ENCODE measurements around the gene HDAC9. TPM values are rescaled to one million over a fixed set of nuclear protein-coding genes. Genes with fewer than 3 reads are reported as not detected.

HDAC9 gene
- total RNA-seq, 1 experiment from 2014 or later: 7.7 TPM

DNA sequence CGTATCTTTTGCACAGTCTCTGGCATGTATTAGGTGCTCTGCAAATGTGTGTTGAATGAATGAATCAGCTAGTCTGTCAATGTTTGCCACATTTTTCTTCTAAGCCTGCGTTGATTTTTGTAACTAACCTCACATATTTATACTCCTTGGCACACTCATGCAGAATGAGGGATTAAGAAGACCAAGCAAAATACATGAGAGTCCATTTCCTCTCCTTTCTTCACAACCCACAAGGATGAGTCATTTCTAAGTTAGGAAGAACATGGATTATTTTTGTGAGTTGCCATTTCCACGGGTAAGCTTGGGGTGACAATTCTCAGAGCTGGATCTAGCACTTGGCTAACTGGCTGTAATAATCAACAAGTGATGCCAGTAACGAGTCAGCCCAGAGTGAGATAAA is 463.1 kb downstream of the HDAC9 start:
- no peak overlapping the region for H4K91ac ChIP-seq (ENCODE audit: insufficient read length, low read depth, low read length)
- H4K20me1 ChIP-seq (ENCODE audit: control insufficient read depth, insufficient read depth, insufficient read length): no peaks in the 10 kb centered on the region
- no peaks in the 10 kb centered on the region for H3K27me3 ChIP-seq (ENCODE audit: insufficient read depth, low read length)
- H2AK5ac ChIP-seq (ENCODE audit: insufficient read length, low read length): no peak overlapping the region
- H3K23ac ChIP-seq (ENCODE audit: insufficient read length, low read depth, low read length): no peak overlapping the region
- H4K5ac ChIP-seq (ENCODE audit: insufficient read length, low read depth, low read length): no peak overlapping the region
- no peaks in the 10 kb centered on the region for H3K79me1 ChIP-seq (ENCODE audit: insufficient read depth, low read depth, low read length, poor library complexity, severe bottlenecking)
- no peak overlapping the region for H3K18ac ChIP-seq (ENCODE audit: insufficient read length, low read depth, low read length)
- WGBS (ENCODE audit: extremely low coverage, insufficient read length, low lambda C conversion rate): no CpG with 5 or more reads among the region's 4 CpGs
- no peak overlapping the region for H2BK20ac ChIP-seq (ENCODE audit: low read depth, low read length, poor library complexity, severe bottlenecking)
- Mint-ChIP-seq H3K27ac (no peak overlapping the region), H3K4me1 (peaks cover 6 to 7% of the 10 kb centered on the region in 2 experiments), H3K36me3 (ENCODE audit: insufficient read depth in 1 of 3, low read depth in 3 of 3) (no peaks in the 10 kb centered on the region), H3K27me3 (ENCODE audit: low read depth) (no peaks in the 10 kb centered on the region; the same call in 1 of the 2 replicates), H3K9me3 (no peaks in the 10 kb centered on the region), H3K4me3 (no peak overlapping the region)
- H3T11ph ChIP-seq (ENCODE audit: low read length): no peak overlapping the region
- no peaks in the 10 kb centered on the region for H3K4me1 ChIP-seq (ENCODE audit: insufficient read depth, low read length)
- no peak overlapping the region for H3K14ac ChIP-seq (ENCODE audit: insufficient read depth, low read length)
- H3K9me3 ChIP-seq (ENCODE audit: control insufficient read depth, low read depth, low read length): no peaks in the 10 kb centered on the region
- H4K8ac ChIP-seq (replicated peaks; ENCODE audit: insufficient read length, low read depth, low read length): no peak overlapping the region
- H3K79me2 ChIP-seq (ENCODE audit: insufficient read depth, low read length): no peaks in the 10 kb centered on the region
- H3K27ac ChIP-seq (ENCODE audit: insufficient read length, low read depth, low read length): no peak overlapping the region
- no peak overlapping the region for H3K4ac ChIP-seq (ENCODE audit: low read depth, low read length)
- no peak for DNase-seq
- H2AFZ ChIP-seq (ENCODE audit: low read length): no peak overlapping the region
- no peak overlapping the region for H2BK15ac ChIP-seq (ENCODE audit: low read depth, low read length)
- H3K23me2 ChIP-seq (ENCODE audit: insufficient read length, low read depth, low read length, poor library complexity, severe bottlenecking): no peaks in the 10 kb centered on the region
- H3K4me2 ChIP-seq (ENCODE audit: insufficient read depth, insufficient read length, low read length): no peak overlapping the region
- H2BK12ac ChIP-seq (ENCODE audit: insufficient read length, low read depth, low read length): no peak overlapping the region
- no peak overlapping the region for H3K9ac ChIP-seq (ENCODE audit: extremely low read depth, insufficient read length, low read length)
- H2BK120ac ChIP-seq (ENCODE audit: low read depth, low read length, poor library complexity, severe bottlenecking): no peak overlapping the region
- TF ChIP-seq, protein P1, sequence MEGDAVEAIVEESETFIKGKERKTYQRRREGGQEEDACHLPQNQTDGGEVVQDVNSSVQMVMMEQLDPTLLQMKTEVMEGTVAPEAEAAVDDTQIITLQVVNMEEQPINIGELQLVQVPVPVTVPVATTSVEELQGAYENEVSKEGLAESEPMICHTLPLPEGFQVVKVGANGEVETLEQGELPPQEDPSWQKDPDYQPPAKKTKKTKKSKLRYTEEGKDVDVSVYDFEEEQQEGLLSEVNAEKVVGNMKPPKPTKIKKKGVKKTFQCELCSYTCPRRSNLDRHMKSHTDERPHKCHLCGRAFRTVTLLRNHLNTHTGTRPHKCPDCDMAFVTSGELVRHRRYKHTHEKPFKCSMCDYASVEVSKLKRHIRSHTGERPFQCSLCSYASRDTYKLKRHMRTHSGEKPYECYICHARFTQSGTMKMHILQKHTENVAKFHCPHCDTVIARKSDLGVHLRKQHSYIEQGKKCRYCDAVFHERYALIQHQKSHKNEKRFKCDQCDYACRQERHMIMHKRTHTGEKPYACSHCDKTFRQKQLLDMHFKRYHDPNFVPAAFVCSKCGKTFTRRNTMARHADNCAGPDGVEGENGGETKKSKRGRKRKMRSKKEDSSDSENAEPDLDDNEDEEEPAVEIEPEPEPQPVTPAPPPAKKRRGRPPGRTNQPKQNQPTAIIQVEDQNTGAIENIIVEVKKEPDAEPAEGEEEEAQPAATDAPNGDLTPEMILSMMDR (conservative IDR thresholded peaks at IDR 0.05): no peak
- no peak overlapping the region for H2BK5ac ChIP-seq (ENCODE audit: insufficient read length, low read length)
- no peak overlapping the region for H3K56ac ChIP-seq (ENCODE audit: insufficient read length, low read depth, low read length)

All from H9 (cell line).